K562 (cell line): Measurements from ENCODE around the gene CAMK2G. TPM values are rescaled to one million over a fixed set of nuclear protein-coding genes. Genes with fewer than 3 reads are reported as not detected.
A peak's percentile ranks its signal among the peaks of the same experiment; 100 is the strongest.

Experiments
- CHD4 ChIP-seq: fragments of 200-600 bp; sonication (generic); IDR thresholded peaks from 3 replicates; pipeline ENCODE4 v1.6.1; 2012; ENCODE audit warnings: low read depth, mild to moderate bottlenecking, mixed read lengths, low read length, inconsistent platforms; ENCODE audit not compliant: insufficient read depth, insufficient replicate concordance, poor library complexity, severe bottlenecking
- DACH1 ChIP-seq: fragments of 450-650 bp; IDR thresholded peaks from 2 replicates; pipeline ENCODE4 v1.6.1; 2018; ENCODE audit not compliant: partially characterized antibody
- E2F8 ChIP-seq: fragments of 450-650 bp; IDR thresholded peaks from 2 replicates; pipeline ENCODE4 v1.7.1; 2018; ENCODE audit warnings: mild to moderate bottlenecking, low read depth; ENCODE audit not compliant: partially characterized antibody
- EHMT2 ChIP-seq: fragments of 450-650 bp; IDR thresholded peaks from 2 replicates; pipeline ENCODE4 v1.6.1; 2018; ENCODE audit warnings: antibody characterized with exemption
- FUS ChIP-seq: fragments of 200-400 bp; formaldehyde crosslinking; optimal IDR thresholded peaks from 2 replicates; pipeline ENCODE3; 2017; ENCODE audit warnings: low read depth, low read length
- GABPB2 ChIP-seq: fragments of 250-450 bp; sonication (Bioruptor Pico); conservative IDR thresholded peaks from 2 replicates; pipeline ENCODE4 v1.5.1; 2021; ENCODE audit warnings: mild to moderate bottlenecking
- HMG20B ChIP-seq: fragments of 250-450 bp; sonication (Bioruptor Pico); IDR thresholded peaks from 2 replicates; pipeline ENCODE4 v1.5.0; 2021; ENCODE audit warnings: mild to moderate bottlenecking
- HNRNPUL1 ChIP-seq: fragments of 200-400 bp; formaldehyde crosslinking; IDR thresholded peaks from 2 replicates; pipeline ENCODE4 v1.6.1; 2017; ENCODE audit warnings: low read length
- ILK ChIP-seq: fragments of 450-650 bp; IDR thresholded peaks from 2 replicates; pipeline ENCODE4 v1.6.1; 2016; ENCODE audit warnings: missing genetic modification characterization, low read depth, mild to moderate bottlenecking, missing compliant biosample characterization, moderate library complexity, borderline replicate concordance
- KAT8 ChIP-seq: fragments of 450-650 bp; IDR thresholded peaks from 2 replicates; pipeline ENCODE4 v1.6.1; 2016; ENCODE audit warnings: low read depth, mild to moderate bottlenecking
- KLF6 ChIP-seq: fragments of 250-450 bp; sonication (Bioruptor Pico); IDR thresholded peaks from 2 replicates; pipeline ENCODE4 v1.4.0; 2020; ENCODE audit warnings: mild to moderate bottlenecking, moderate library complexity, borderline replicate concordance
- LARP7 ChIP-seq: fragments of 450-650 bp; IDR thresholded peaks from 2 replicates; pipeline ENCODE4 v1.6.1; 2016
- MAFK ChIP-seq: IDR thresholded peaks from 2 replicates; pipeline ENCODE4 v1.6.1; 2011; ENCODE audit warnings: low read length, improper control_type of control experiment
- MBD2 ChIP-seq: sonication (generic); IDR thresholded peaks from 2 replicates; pipeline ENCODE4 v1.6.1; 2016; ENCODE audit warnings: low read depth, borderline replicate concordance
- MEF2A ChIP-seq: IDR thresholded peaks from 2 replicates; pipeline ENCODE4 v1.6.1; 2011; ENCODE audit warnings: low read depth, mild to moderate bottlenecking, low read length, moderate library complexity; ENCODE audit not compliant: control insufficient read depth
- MYC ChIP-seq, 2 experiments: fragments of 250-450 bp in 1 of 2; sonication (Bioruptor Pico) in 1 of 2; IDR thresholded peaks; 2 replicates each; pipeline versions ENCODE4 v1.5.1 to v1.6.1; 2012 to 2021; ENCODE audit warnings: low read depth in 2 of 2, borderline replicate concordance in 1 of 2, improper control_type of control experiment in 1 of 2, low read length in 1 of 2, mild to moderate bottlenecking in 1 of 2, moderate library complexity in 1 of 2
- SMARCA5 ChIP-seq: fragments of 450-650 bp; IDR thresholded peaks from 2 replicates; pipeline ENCODE4 v1.6.1; 2016
- SREBF2 ChIP-seq: sonication (generic); formaldehyde crosslinking; IDR thresholded peaks from 2 replicates; pipeline ENCODE4 v1.4.0; 2020; ENCODE audit warnings: mild to moderate bottlenecking, missing genetic modification reagents
- TEAD1 ChIP-seq, 2 experiments: fragments of 450-650 bp in 1 of 2; sonication (generic) in 1 of 2; formaldehyde crosslinking; IDR thresholded peaks; 2 replicates each; pipeline versions ENCODE4 v1.4.0 to v1.8.0; 2020 to 2022; ENCODE audit warnings: mild to moderate bottlenecking in 2 of 2, missing genetic modification reagents in 1 of 2
- TFAP4 ChIP-seq: sonication (generic); formaldehyde crosslinking; IDR thresholded peaks from 2 replicates; pipeline ENCODE4 v1.8.0; 2022; ENCODE audit warnings: missing genetic modification reagents, mild to moderate bottlenecking, moderate library complexity, borderline replicate concordance
- ZBED1 ChIP-seq: IDR thresholded peaks from 2 replicates; pipeline ENCODE4 v1.6.1; 2014
- ZNF24 ChIP-seq: fragments of 450-650 bp; IDR thresholded peaks from 2 replicates; pipeline ENCODE4 v1.6.1; 2016
- ZNF639 ChIP-seq, 2 experiments: fragments of 200-800 bp in 1 of 2; sonication (Bioruptor generic) in 1 of 2; sonication (generic) in 1 of 2; formaldehyde crosslinking in 1 of 2; IDR thresholded peaks in 1 of 2; conservative IDR thresholded peaks in 1 of 2; 2 replicates each; pipeline versions ENCODE4 v1.5.0 to v1.6.1; 2016 to 2020; ENCODE audit warnings: missing compliant biosample characterization in 1 of 2, missing genetic modification characterization in 1 of 2, missing genetic modification reagents in 1 of 2
- ZNF696 ChIP-seq: fragments of 250-450 bp; sonication (Bioruptor Pico); conservative IDR thresholded peaks from 2 replicates; pipeline ENCODE4 v1.4.0; 2020; ENCODE audit warnings: mild to moderate bottlenecking, moderate library complexity
- polyA plus RNA-seq, 8 experiments: library from polyadenylated mRNA; depleted of rRNA in 4 of 8; stranded (reverse) in 5 of 8; unstranded in 3 of 8; fragments of >200 nt; fragmentation: Nextera tagmentation in 2 of 8; fragmentation: Illumina TruSeq in 1 of 8; extraction: Ambion mirVana in 2 of 8; extraction: Trizol in 1 of 8; gene quantifications; 2 replicates each; pipeline versions ENCODE4 v1.2.1 to v1.2.3, GENCODE V29; 2011 to 2014; ENCODE audit warnings: inconsistent platforms in 1 of 8, missing spikeins in 1 of 8
- total RNA-seq, 7 experiments: library from RNA; depleted of rRNA in 6 of 7; stranded (reverse); fragments of >200 nt in 6 of 7; fragmentation: Illumina TruSeq in 2 of 7; extraction: Trizol in 2 of 7; gene quantifications; 2 replicates each; pipeline versions ENCODE4 v1.2.1 to v1.2.3, GENCODE V29; 2011 to 2021; ENCODE audit warnings: low replicate concordance in 1 of 7

Gene CAMK2G
- total and polyA plus RNA-seq, 9 of the 15 experiments (the other 6 are each of a cell fraction or from before 2014, with no cell fraction given) = 9.0 to 37.9 (median 32.6) TPM

GRCh38 chr10:73879296-73880173 is 5.2 kb upstream of the CAMK2G start (continued):
- TF ChIP-seq KAT8 (no peak), HMG20B (CRISPR knock-in tag) (no peak), HNRNPUL1 (no peak), ZNF24 (peak; percentile 97), ZNF639 (CRISPR knock-in tag; conservative IDR thresholded peaks at IDR 0.05 in 1 of 2, IDR thresholded peaks at IDR 0.05 in 1 of 2) (no peak), ILK (tag) (no peak), ZNF696 (CRISPR knock-in tag) (no peak), EHMT2 (no peak), GABPB2 (CRISPR knock-in tag) (no peak), ZBED1 (no peak), TFAP4 (CRISPR knock-in tag) (peak; percentile 87), SREBF2 (CRISPR knock-in tag) (0 out of 2 replicates have a peak, but pooled peaks have one; percentile 86), FUS (no peak), TEAD1 (CRISPR knock-in tag; IDR thresholded peaks at IDR 0.05) (peak in 1 of 2 experiments; percentile 64; a peak in 1 of 4 replicates), MBD2 (no peak; the same call in 1 of the 2 replicates), MAFK (peak; percentile 36; the same call in 1 of the 2 replicates), LARP7 (0 out of 2 replicates have a peak, but pooled peaks have one; percentile 57), E2F8 (peak; percentile 85), DACH1 (no peak), MEF2A (no peak), CHD4 (no peak), KLF6 (no peak), SMARCA5 (peak; percentile 64; the same call in 1 of the 2 replicates), MYC (IDR thresholded peaks at IDR 0.05; ENCODE audit: low read depth, low read length) (peak; percentile 94), MYC (CRISPR knock-in tag; IDR thresholded peaks at IDR 0.05; ENCODE audit: borderline replicate concordance, low read depth) (no peak)
